ENCODE measurements around the gene SNUPN. TPM values are rescaled to one million over a fixed set of nuclear protein-coding genes. Genes with fewer than 3 reads are reported as not detected.
A peak's percentile ranks its signal among the peaks of the same experiment; 100 is the strongest.

The SNUPN gene
- total and polyA plus RNA-seq, 2 donors (not counting 1 experiment from before 2014, with no cell fraction given): 10.5 to 23.5 TPM

- no peaks in the 10 kb centered on the region for H3K9me3 Mint-ChIP-seq (ENCODE audit: insufficient read depth)
- WGBS (ENCODE audit: insufficient coverage): 2% methylated on average over 16 of the region's 16 CpGs
- Histone ChIP-seq H3K4me3 (ENCODE audit: control extremely low read depth in 1 of 5, extremely low read depth in 1 of 5, insufficient read depth in 1 of 5, low read depth in 2 of 5, low read length in 4 of 5) (peak overlapping the region; percentile 72 to 91 (median 84)), H3K4me2 (replicated peaks; ENCODE audit: low read depth, low read length, poor library complexity, severe bottlenecking) (peak overlapping the region; percentile 97), H3K4me1 (ENCODE audit: control insufficient read depth in 2 of 2, insufficient read depth in 2 of 2, low read length in 2 of 2) (peaks cover 29 to 36% of the 10 kb centered on the region in 2 donors), H4K20me1 (ENCODE audit: control insufficient read depth, insufficient read depth, low read length, poor library complexity, severe bottlenecking) (peaks cover 25% of the 10 kb centered on the region), H3K36me3 (replicated peaks in 1 of 2; ENCODE audit: control extremely low read depth in 1 of 2, control insufficient read depth in 1 of 2, extremely low read depth in 1 of 2, insufficient read depth in 2 of 2, low read length in 1 of 2) (peaks cover 0 to 10% of the 10 kb centered on the region in 2 experiments), H3K9me3 (ENCODE audit: control extremely low read depth in 1 of 3, control insufficient read depth in 2 of 3, insufficient read depth in 1 of 3, low read length in 2 of 3) (no peaks in the 10 kb centered on the region), H3K9ac (ENCODE audit: low read length) (peak overlapping the region; percentile 95), H2AFZ (ENCODE audit: insufficient read depth, low read depth, low read length, poor library complexity, severe bottlenecking) (peak overlapping the region; percentile 91), H3K27me3 (replicated peaks in 1 of 4; ENCODE audit: control extremely low read depth in 1 of 4, control insufficient read depth in 3 of 4, insufficient read depth in 4 of 4, low read length in 3 of 4) (peaks cover 0 to 2% (median 0%) of the 10 kb centered on the region in 4 experiments), H3K27ac (ENCODE audit: low read length in 2 of 2) (peak overlapping the region; percentile 78 to 81), H3K79me2 (ENCODE audit: control insufficient read depth, insufficient read depth, low read length) (peaks cover 40% of the 10 kb centered on the region)
- ATAC-seq (ENCODE audit: low read depth) (no peak), DNase-seq (no peak)
- peak overlapping the region; percentile 96 for H3K27ac Mint-ChIP-seq
- intact Hi-C loops (cut with micrococcal nuclease): loop anchor here (10.0 kb wide), 1 partner anchor 1644 kb away; the partner anchor contains the start of genes PML and STOML1
- TF ChIP-seq CTCF (IDR thresholded peaks at IDR 0.05): no peak
- TF ChIP-seq EZH2 (IDR thresholded peaks at IDR 0.05; ENCODE audit: borderline replicate concordance, insufficient read depth, low read depth, low read length, poor library complexity, severe bottlenecking): no peak
- POLR2A ChIA-PET: interaction anchor here (0.8 to 4.5 kb wide), 8 partner anchors 9 to 271 kb away, joined by 4 to 38 read pairs (median 12); partner anchors contain the start of genes MAN2C1, PTPN9, SIN3A and SNUPN
- peaks cover 40% of the 10 kb centered on the region for H3K4me1 Mint-ChIP-seq
- no peaks in the 10 kb centered on the region for H3K27me3 Mint-ChIP-seq
- H3K4me3 Mint-ChIP-seq: peak overlapping the region; percentile 95
- CTCF ChIA-PET: interaction anchor here (0.8 to 3.8 kb wide), 6 partner anchors 8 to 596 kb away, joined by 4 to 29 read pairs (median 6); partner anchors contain the start of genes MAN2C1, PTPN9 and SNUPN
Observed at GRCh38 chr15:75639191-75639708, 13.7 kb upstream of the SNUPN start.
